22Rv1 (cell line): ENCODE data around the gene BORCS8.

ENCODE experiments used
- H3K27ac ChIP-seq: fragments of 450-650 bp; 2 replicates; pipeline ENCODE4 v1.5.1; 2017
- ZFX ChIP-seq: fragments of 450-650 bp; IDR thresholded peaks from 2 replicates; pipeline ENCODE4 v1.6.1; 2017; ENCODE audit warnings: antibody characterized with exemption, borderline replicate concordance
- TF ChIP-seq, protein P1 (sequence below): fragments of 450-650 bp; IDR thresholded peaks from 2 replicates; pipeline ENCODE4 v1.5.1; 2017; ENCODE audit warnings: mild to moderate bottlenecking

Gene BORCS8

DNA sequence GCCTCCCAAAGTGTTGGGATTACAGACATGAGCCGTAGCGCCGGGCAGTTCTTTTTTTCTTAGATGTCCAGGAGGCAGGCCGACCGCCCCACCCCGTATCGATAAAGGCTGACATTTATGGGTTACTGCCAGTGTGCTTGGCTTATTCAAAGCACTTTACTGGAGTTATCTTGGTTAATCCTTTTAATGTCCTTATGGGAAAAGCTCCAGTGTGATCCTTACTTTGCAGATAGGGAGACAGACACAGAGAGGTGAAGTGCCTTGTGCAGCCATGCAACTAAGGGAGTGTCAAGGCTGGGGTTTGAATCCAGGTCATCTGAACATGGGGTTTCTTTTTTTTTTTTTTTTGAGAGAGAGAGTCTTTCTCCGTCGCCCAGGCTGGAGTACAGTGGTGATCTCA is 39.0 kb upstream of the BORCS8 start:
- TF ChIP-seq ZFX = no peak
- TF ChIP-seq, protein P1, sequence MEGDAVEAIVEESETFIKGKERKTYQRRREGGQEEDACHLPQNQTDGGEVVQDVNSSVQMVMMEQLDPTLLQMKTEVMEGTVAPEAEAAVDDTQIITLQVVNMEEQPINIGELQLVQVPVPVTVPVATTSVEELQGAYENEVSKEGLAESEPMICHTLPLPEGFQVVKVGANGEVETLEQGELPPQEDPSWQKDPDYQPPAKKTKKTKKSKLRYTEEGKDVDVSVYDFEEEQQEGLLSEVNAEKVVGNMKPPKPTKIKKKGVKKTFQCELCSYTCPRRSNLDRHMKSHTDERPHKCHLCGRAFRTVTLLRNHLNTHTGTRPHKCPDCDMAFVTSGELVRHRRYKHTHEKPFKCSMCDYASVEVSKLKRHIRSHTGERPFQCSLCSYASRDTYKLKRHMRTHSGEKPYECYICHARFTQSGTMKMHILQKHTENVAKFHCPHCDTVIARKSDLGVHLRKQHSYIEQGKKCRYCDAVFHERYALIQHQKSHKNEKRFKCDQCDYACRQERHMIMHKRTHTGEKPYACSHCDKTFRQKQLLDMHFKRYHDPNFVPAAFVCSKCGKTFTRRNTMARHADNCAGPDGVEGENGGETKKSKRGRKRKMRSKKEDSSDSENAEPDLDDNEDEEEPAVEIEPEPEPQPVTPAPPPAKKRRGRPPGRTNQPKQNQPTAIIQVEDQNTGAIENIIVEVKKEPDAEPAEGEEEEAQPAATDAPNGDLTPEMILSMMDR = no peak
- H3K27ac ChIP-seq = no peak overlapping the region

DNA sequence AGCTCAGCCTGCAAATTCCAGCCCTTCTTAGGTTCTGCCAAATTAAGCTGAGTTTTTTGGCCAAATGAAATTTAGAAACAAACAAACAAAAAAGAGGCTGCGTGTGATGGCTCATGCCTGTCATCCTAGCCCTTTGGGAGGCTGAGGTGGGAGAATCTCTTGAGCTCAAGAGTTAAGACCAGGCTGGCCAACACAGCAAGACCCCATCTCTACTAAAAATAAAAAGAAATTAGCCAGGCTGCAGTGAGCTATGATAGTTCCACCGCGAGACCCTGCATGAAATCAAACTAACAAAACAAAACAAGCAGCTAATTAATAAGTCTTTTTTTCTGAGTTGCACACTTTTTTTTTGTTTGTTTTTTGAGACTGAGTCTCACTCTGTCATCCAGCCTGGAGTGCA is 37.7 kb upstream of the BORCS8 start:
- no peak overlapping the region for H3K27ac ChIP-seq
- TF ChIP-seq, protein P1 = no peak
- TF ChIP-seq ZFX = no peak

DNA sequence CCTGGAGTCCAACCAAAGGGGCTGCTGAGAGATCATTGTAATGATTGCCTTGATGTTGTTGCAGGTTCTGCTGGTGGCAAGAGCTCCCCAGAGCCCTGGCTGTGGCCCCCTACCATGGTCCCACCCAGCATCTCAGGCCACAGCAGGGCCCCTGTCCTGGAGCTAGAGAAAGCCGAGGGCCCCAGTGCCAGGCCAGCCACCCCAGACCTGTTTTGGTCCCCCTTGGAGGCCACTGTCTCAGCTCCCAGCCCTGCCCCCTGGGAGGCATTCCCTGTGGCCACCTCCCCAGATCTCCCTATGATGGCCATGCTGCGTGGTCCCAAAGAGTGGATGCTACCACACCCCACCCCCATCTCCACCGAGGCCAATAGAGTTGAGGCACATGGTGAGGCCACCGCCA is 35.3 kb upstream of the BORCS8 start:
- no peak for TF ChIP-seq ZFX
- TF ChIP-seq, protein P1 = no peak
- H3K27ac ChIP-seq = no peak overlapping the region

DNA sequence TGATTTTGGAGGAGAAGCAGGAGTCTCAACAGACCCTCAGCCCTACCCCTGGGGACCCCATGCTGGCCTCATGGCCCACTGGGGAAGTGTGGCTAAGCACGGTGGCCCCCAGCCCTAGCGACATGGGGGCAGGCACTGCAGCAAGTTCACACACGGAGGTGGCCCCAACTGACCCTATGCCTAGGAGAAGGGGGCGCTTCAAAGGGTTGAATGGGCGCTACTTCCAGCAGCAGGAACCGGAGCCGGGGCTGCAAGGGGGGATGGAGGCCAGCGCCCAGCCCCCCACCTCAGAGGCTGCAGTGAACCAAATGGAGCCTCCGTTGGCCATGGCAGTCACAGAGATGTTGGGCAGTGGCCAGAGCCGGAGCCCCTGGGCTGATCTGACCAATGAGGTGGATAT is 34.7 kb upstream of the BORCS8 start:
- no peak for TF ChIP-seq ZFX
- no peak overlapping the region for H3K27ac ChIP-seq

DNA sequence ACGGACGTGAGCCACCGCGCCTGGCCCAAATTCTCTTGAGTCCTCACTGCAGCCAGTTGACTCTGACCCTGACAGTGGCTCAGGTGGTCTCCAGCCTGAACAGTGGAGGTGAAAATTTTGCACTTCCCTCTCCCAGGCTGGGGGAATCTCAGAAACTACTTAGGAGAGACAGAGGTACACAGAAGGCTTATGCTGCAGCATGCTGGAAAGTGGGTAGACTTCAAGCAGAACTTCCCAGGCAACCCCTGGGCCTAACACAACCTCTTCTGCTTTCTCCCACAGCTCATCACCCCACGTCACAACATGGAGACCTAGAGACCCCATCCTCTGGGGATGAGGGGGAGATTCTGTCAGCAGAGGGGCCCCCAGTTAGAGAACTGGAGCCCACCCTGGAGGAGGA is 34.3 kb upstream of the BORCS8 start:
- H3K27ac ChIP-seq = no peak overlapping the region
- TF ChIP-seq ZFX = no peak
- TF ChIP-seq, protein P1 = no peak

DNA sequence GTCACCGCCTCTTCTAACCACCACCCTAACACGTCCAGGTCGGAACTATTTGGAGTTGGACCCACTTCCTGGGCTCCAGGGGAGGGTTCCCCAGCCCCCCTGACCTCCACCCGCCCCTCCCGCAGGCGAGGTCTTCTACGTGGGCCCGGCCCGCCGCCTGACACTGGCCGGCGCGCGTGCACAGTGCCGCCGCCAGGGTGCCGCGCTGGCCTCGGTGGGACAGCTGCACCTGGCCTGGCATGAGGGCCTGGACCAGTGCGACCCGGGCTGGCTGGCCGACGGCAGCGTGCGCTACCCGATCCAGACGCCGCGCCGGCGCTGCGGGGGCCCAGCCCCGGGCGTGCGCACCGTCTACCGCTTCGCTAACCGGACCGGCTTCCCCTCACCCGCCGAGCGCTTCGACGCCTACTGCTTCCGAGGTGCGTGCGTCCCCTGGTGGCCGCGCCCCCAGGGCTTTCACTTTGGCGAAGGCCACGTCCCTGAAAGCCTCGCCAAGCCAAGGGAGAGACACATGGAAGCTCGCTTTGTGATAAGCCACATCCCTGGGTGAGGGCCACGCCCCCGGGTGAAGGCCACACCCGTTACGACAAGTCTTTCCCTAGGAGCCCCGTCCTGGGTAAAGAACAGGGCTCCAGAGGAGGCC is 33.0 kb upstream of the BORCS8 start:
- no peak overlapping the region for H3K27ac ChIP-seq
- TF ChIP-seq, protein P1 = peak; percentile 89
- no peak for TF ChIP-seq ZFX

DNA sequence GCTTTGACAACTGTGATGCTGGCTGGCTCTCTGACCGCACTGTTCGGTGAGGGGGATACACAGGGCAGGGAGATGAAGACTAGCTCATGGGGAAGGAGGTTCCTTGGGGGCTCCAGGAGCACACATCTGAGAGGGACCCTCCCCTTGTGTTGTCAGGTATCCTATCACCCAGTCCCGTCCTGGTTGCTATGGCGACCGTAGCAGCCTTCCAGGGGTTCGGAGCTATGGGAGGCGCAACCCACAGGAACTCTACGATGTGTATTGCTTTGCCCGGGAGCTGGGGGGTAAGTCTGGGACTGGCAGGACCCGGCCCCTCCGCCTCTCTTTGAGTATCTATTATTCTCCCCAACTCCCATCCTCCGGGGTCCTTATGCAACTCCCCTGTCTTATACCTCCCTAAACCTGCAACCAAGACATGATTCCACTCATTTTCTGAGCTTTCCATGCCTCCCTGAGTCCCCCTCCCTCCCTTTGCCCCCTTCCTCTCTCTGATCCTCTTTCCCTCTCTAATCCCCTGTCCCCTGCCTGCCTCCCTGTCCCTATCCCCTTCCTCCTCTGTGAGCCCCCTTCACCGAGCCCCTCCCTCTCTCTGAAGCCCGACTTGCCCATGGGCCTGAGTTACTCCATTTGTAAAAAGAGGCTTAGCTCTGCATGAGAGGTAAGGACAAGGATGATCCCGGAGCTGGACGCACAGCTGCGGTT is 32.3 kb upstream of the BORCS8 start:
- TF ChIP-seq, protein P1 = no peak
- TF ChIP-seq ZFX = no peak
- no peak overlapping the region for H3K27ac ChIP-seq

DNA sequence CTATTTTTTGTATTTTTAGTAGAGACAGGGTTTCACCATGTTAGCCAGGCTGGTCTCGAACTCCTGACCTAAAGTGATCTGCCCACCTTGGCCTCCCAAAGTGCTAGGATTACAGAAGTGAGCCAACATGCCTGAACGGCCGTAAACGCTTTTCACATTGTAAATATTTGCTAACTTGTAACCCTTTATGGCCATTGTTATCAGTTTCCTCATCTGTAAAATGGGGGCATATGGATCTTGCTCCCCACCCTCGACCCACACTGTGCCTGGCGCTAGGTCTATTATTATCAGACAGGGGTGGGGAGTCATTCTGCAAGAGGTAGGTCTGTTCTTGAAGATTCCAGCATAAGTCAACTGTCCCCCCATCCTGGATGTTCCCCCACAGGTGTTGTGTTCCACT is 31.7 kb upstream of the BORCS8 start:
- TF ChIP-seq, protein P1 = no peak
- no peak for TF ChIP-seq ZFX
- H3K27ac ChIP-seq = no peak overlapping the region
